Measurements from ENCODE around the gene PTPN4.

Gene PTPN4

GRCh38 chr2:119810049-119810630 lies 50.4 kb downstream of the PTPN4 start:
- no peak for DNase-seq

DNA sequence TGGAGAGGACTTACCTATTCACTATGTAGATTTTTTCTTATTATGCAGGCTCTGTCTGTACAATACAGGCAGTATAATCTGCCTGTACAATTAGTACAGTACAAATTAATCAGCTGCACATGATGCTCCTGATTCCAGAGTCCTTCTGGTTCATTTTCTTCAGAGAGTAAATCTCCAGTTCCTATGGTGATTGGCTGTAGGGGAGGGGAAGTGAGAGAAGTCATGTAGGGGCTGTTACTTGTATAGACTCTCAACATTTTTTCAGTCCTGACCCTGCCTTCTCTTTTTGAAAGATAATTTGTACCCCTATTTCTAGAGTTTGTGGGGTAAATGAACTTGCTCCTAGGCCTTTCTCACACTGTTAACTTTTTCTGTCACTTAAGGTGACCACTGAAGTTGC lies 54.5 kb downstream of the PTPN4 start:
- no peak for DNase-seq

DNA sequence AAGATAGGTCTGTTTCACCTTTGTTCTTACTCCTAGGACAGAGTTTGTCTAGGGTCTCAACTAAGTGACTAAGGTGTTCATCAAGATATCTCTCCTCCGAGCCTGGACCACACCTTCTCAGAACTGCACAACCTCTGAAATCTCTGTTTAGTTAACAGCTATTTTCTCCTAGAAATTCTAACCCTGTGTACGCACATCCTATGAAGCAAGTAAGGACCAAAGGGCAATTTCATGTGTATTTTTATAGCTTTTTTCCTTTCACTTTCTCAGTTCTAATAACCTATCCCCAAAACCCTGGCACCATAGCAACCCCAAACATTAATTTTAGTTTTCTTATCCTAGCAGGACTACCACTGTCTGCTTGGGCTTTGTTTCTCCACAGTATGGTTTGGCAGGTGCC lies 59.1 kb downstream of the PTPN4 start:
- no peak for DNase-seq

DNA sequence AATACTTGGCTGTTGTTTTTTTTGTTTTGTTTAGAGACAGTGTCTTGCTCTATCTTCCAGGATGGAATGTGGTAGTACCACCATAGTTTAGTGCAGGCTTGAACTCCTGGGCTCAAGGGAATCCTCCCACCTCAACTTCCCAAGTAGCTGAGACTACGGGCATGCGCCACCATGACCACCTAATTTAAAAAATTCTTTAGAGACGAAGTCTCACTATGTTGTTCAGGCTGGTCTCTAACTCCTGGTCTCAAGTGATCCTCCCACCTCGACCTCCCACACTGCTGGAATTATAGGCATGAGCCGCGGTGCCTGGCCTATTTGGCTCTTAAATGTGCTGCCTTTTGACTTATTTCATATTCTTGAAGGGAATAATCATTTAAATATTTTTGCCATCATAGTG lies 60.1 kb downstream of the PTPN4 start:
- no peak for DNase-seq

DNA sequence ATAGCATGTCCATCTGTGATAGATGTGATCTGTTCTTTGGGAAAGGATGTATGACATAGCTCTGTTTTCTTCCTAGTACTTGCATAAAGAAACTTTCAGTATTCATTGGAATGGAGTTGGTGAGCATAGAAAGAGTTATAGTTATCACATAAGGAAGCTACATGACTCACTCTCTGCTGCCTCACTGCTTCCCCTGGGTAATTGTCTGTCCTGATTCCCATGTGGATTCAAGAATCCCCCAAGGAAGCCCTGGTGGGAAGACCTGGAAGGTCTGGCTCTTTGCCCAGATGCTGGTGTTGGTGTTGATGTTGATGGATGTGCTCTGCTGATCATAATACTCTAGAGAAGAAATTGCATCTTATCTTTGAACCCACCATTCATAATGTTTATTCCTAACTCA lies 60.6 kb downstream of the PTPN4 start:
- no peak for DNase-seq

- no peak for DNase-seq
Measured at GRCh38 chr2:119821266-119821665, 61.5 kb downstream of the PTPN4 start.

DNA sequence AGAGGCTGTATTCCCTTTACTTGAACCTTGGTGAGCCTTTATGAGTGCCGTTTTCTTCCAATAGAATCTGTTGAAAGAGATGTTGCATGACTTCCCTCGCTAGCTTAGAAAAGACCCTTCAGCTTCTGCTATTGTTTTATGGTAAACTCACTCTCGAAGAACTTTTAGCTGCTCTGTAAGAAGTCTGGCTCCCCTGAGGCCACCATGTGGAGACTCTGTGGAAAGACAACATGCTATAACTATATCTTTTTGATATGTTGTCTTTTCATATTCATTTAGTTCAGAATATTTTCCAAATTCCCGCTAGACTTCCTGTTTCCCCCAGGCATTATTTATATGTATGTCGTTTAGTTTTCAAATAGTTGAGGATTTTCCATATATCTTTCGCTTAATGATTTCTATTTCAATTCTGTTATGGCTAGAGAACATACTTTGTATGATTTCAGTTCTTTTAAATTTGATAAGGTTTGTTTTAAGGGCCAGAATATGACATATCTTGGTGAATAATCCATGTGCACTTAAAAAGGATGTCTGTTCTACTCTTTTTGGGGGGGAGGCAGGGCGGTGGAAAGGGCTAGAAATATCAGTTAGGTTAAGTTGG lies 64.1 kb downstream of the PTPN4 start:
- DNase-seq: no peak

DNA sequence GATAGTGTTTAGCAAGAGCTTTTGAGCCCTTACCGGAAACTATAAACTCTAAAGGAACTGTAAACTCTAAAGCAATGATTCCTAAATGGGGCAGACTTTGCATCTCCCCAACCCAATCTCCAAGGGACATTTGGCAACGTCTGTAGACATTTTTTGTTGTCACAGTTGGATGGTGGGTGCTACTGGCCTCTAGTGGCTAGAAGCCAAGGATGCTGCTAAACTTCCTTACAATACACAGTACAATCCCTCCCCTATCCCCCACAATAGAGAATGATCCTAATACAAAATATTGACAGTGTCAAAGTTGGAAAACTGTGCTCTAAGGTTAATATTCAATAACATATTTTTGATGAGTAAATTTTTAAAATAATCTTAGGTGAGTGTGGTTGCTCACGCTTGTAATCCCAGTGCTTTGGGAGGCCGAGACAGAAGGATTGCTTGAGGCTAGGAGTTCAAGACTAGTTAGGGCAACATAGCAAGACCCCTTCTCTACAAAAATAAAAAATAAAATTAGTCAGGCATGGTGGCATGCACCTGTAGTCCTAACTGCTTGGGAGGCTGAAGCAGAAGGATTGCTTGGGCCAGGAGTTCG lies 66.7 kb downstream of the PTPN4 start:
- DNase-seq: no peak

GRCh38 chr2:119827866-119828507 lies 68.3 kb downstream of the PTPN4 start:
- no peak for DNase-seq

- DNase-seq: no peak
Measured at GRCh38 chr2:119836455-119837142, 76.9 kb downstream of the PTPN4 start.

GRCh38 chr2:119837350-119837749 lies 77.6 kb downstream of the PTPN4 start:
- no peak for DNase-seq

DNA sequence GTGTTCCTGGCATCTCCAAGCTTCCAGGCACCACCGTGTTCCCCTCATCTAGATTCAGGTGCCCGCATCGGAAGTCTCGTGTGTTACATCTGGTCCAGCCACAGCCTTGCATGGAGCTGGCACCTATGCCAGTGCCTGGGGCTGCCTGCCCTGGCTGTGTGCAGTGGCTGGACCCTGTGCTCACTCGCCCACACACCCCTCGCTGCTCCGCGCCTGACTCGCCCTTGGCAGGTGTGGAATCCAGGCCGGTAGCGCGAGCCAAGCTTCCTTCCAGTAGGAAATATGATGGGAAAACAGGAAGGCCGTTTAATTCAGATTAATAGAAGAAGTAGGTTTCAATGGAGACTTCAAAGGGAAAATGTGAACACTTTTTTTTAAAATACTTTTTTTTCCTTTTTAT lies 78.0 kb downstream of the PTPN4 start:
- no peak for DNase-seq

GRCh38 chr2:119838179-119838578 lies 78.5 kb downstream of the PTPN4 start:
- no peak for DNase-seq

DNA sequence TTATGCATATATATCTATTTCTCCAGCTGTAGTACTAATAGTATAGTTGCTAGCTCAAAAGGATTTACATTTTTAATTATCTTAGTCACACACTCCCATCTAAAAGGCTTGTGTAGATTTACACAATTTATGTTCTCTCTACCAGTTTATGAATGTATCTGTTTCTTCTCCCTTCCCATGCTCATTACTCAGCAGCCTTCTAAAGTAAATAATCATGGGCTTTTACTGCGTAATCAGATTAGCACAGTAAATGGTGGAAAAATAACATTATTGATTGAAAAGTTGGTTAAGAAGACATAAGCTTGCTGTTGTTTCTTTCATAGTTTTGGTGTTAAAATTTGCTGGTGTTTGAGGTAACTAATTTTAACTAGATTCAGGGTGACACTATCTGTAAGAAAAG lies 81.8 kb downstream of the PTPN4 start:
- no peak for DNase-seq

GRCh38 chr2:119846021-119846420 lies 86.3 kb downstream of the PTPN4 start:
- DNase-seq: no peak

GRCh38 chr2:119849838-119850565 lies 90.3 kb downstream of the PTPN4 start:
- DNase-seq: no peak

DNA sequence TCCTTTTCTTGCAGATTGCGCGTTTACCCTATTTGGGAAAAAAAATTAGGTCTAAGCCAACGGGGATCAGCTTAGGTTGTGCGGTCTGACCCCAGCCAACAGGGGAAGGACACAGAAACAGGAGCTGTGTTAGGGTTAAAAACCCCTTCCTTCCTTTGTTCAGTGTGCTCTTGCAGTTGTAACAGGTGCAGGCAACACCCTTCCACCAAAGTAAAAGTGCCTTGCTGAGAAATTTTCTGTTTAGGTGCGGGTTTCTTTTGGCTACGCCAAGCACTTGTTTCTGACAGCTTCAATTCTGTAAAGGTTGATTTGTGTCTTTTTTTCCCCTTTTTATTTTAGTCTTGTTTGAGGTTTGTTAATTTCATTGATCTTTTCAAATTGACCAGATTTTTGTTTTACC lies 92.5 kb downstream of the PTPN4 start:
- DNase-seq: no peak

DNA sequence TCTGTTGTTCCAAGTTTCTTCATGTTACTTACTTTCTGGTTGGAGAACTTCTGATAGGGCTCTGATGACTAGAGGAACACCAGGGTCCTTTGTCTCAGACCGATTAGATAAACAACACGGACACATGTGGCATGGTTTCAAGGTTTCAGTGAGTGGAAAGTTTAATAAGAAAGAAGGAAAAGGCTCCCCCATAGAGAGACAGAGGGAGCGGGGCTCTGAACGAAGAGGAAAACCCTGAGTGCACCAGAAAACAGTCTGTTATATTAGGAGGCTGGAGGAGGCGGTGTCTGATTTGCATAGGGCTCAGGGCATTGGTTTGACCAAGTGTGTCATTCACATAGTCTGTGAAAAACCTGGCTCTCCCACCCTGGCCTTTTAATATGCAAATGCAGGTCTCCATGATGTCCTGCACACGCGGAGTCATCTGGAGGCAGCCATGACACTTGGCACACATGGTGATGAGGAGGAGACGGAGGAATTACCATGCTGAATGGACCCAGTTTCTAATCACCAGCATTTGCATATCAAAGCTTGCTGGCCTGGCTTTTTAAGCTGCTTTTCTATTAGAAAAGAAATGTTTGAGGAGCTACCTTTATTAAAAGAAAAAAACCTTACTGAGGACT lies 94.2 kb downstream of the PTPN4 start:
- no peak for DNase-seq

GRCh38 chr2:119856469-119856901 lies 96.8 kb downstream of the PTPN4 start:
- no peak for DNase-seq

GRCh38 chr2:119857742-119858141 lies 98.0 kb downstream of the PTPN4 start:
- DNase-seq: no peak

DNA sequence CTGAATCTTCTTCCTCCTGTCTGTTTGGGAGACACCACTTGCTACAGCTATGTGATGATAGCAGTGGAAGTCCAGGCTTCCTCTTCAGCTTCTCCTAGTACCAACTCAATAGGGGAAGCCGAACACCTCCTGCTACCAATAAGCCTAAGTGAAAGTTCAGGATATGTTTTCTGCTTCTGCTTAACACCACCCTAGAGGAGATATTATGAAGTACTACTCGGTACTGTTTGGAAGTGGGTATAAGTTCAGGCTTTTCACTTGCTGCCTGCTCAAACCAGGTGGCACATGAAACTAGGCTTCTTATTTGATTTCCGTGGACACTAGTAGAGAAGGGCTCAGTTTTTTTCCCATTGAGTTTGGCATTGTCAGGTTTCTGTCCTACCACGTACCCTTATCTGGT lies 99.8 kb downstream of the PTPN4 start:
- no peak for DNase-seq

GRCh38 chr2:119860924-119861323 lies 101.2 kb downstream of the PTPN4 start:
- DNase-seq: no peak

All from cortex of kidney (tissue), 1 donor.